ENCODE results near the gene ZNF830.
A peak's percentile ranks its signal among the peaks of the same experiment; 100 is the strongest.
"Not testable (repeated sequence)": the region's sequence is repeated elsewhere in the genome, so short reads cannot be mapped to it uniquely, and the experiment has no call there.

Gene ZNF830

GRCh38 chr17:34991606-34992005 is 30.3 kb downstream of the ZNF830 start:
- DNase-seq (ENCODE audit: low read depth), result no peak

GRCh38 chr17:34993031-34993430 is 31.7 kb downstream of the ZNF830 start:
- no peak for DNase-seq (ENCODE audit: low read depth)

GRCh38 chr17:34996422-34997285 is 35.3 kb downstream of the ZNF830 start:
- DNase-seq (ENCODE audit: low read depth), result no peak

- peak; percentile 60 for DNase-seq (ENCODE audit: low read depth)
Observed at GRCh38 chr17:34997355-34997862, 36.1 kb downstream of the ZNF830 start.

GRCh38 chr17:34998205-34998604 is 36.9 kb downstream of the ZNF830 start:
- peak; percentile 68 for DNase-seq (ENCODE audit: low read depth)

DNA sequence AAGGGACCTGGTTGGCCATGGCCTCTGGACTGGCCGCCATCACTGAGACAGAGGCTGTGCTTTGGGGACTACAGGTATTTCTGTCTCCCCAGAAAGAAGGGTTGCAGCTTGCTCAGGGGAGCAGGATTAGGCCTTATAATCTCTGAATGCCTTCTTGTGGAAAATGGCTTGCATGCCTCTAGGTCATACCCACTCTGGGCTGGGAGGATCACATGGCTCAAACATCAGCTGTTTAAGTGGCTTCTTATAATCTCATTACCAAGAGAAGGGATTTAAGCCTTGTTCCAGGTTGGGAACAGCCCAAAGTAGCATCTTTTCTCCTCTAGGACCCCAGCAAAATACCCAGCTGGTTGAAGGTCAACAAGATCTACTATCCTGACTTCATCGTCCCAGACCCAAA is 38.1 kb downstream of the ZNF830 start:
- no peak for DNase-seq (ENCODE audit: low read depth)

DNA sequence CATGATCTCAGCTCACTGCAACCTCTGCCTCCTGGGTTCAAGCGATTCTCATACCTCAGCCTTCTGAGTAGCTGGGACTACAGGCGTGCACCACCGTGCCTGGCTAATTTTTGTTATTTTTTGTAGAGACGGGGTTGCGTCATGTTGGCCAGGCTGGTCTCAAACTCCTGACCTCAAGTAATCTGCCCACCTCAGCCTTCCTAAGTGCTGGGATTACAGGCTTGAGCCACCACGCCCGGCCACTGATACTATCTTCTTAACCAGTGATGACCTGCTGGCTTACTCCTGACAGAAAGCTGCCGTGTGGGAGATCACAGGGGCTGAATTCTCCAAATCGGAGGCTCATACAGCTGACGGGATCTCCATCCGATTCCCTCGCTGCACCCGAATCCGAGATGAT is 39.6 kb downstream of the ZNF830 start:
- not testable (repeated sequence) for DNase-seq (ENCODE audit: low read depth)

DNA sequence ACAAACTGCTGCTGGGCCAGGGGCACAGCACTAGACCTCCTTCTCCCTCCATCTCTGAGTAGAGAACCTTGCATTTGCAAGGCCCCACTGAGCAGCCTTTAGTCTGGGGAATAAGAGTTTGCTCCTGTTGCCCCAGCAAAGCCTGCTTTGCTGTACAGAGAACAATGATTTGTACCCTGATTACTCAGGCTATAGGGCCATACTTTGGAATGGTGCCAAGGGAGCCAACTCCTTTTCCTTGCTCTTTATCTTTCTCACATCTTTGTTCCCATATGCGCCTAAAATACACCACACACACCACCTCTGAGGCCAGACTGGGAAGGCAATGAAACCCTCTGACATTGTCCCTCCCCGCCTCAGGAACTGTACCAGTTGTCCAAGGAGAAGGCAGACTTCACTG is 40.2 kb downstream of the ZNF830 start:
- peak; percentile 27 for DNase-seq (ENCODE audit: low read depth)

- peak; percentile 60 for DNase-seq (ENCODE audit: low read depth)
Observed at GRCh38 chr17:35002876-35003551, 41.7 kb downstream of the ZNF830 start.

DNA sequence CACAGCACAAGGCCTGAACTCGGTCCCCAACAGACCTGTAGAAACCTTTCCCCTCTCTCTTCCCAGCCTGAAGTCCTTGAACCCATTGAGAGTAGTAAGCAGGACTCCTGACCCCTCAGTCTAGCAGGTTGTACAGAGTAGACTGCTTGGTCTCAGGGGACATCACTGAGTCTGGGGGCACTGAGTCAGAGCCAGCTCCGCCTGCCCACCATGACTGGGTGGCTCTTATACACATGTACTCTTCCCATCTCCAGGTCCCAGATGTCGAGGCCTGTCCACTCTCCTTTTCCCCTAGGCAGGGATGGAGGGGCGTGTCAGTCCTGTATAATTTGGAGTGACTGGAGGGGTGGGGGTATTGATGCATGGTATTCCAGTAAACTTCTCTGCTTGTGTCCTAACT is 42.4 kb downstream of the ZNF830 start:
- DNase-seq (ENCODE audit: low read depth), result no peak

GRCh38 chr17:35006345-35006744 is 45.0 kb downstream of the ZNF830 start:
- no peak for DNase-seq (ENCODE audit: low read depth)

DNA sequence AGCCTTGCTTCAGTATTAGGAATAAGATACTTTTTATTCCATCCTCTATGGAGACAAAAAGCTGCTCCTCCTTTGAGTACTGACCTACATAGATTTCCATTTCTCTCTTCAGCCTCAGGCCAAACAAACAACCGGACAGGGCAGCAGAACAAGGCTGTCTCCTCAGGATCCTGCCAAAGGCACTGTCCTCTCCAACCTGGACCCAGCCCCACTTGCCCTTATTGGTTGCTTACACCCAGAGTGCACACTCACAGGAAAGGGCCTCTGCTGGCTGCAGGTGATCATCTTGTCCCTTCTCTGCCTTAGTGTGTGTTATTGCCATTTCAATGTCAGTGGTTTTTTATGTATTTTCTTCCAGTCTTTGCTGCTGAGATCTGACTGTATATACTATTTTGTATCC is 45.6 kb downstream of the ZNF830 start:
- DNase-seq (ENCODE audit: low read depth), result no peak

- DNase-seq (ENCODE audit: low read depth), result no peak
Observed at GRCh38 chr17:35010093-35010492, 48.8 kb downstream of the ZNF830 start.

DNA sequence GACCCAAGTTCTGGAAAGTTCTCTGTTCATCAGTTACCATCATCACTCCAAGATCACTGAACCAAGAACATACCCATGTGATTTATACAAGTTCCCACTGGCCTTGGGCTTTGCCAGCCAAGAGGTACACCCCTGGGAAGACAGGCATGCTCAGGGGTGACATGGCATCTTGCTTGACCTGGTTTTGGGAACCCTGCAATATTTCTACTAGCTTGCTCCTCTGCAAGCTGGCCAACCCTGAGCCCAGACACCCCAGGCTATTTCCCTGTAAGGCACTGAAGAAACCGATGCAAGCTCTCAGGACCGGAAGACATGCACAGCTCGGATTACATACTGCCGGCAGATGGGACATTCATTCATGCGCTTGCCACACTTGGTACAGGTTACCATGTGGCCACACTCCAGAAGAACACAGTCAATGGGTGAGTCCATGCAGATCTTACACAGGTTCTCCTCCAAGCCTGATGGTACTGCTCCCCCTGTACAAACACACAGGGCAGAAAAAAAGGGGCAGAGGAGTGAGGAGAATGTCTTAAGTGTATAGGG is 50.4 kb downstream of the ZNF830 start:
- DNase-seq (ENCODE audit: low read depth), result no peak

Measured in amniotic epithelial cell (primary cell).